ENCODE measurements around the gene PTPN14. TPM values are rescaled to one million over a fixed set of nuclear protein-coding genes. Genes with fewer than 3 reads are reported as not detected.

PTPN14 gene
- total and polyA plus RNA-seq, 8 donors, result 14.9 to 38.0 (median 17.9) TPM

DNA sequence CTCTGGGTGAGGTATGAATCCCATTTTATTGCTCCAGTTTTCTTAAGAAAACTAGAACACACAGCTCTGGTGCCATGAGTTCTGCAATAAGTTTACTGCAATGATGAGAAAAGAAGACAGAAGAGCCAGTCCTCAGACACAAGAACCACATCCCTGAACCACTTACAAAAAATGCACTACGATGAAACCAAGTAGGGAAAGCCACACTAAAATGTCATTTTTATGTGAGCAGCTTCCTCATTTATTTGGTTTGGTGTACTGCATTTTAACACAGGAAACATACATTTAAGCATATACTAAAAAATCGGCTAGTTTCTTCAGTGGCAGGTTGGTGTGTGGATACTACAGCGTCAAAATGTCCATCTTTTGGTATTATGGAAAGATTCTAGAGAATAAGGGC is 95.9 kb downstream of the PTPN14 start:
- Histone ChIP-seq H3K4me1 (peaks cover 0 to 11% of the 10 kb centered on the region in 2 donors), H3K36me3 (no peaks in the 10 kb centered on the region), H3K9me3 (no peaks in the 10 kb centered on the region), H3K27ac (no peak overlapping the region), H3K4me3 (no peak overlapping the region), H3K27me3 (no peaks in the 10 kb centered on the region)
- intact Hi-C loops (cut with DNase I), result no loop called here
- TF ChIP-seq, protein P1, sequence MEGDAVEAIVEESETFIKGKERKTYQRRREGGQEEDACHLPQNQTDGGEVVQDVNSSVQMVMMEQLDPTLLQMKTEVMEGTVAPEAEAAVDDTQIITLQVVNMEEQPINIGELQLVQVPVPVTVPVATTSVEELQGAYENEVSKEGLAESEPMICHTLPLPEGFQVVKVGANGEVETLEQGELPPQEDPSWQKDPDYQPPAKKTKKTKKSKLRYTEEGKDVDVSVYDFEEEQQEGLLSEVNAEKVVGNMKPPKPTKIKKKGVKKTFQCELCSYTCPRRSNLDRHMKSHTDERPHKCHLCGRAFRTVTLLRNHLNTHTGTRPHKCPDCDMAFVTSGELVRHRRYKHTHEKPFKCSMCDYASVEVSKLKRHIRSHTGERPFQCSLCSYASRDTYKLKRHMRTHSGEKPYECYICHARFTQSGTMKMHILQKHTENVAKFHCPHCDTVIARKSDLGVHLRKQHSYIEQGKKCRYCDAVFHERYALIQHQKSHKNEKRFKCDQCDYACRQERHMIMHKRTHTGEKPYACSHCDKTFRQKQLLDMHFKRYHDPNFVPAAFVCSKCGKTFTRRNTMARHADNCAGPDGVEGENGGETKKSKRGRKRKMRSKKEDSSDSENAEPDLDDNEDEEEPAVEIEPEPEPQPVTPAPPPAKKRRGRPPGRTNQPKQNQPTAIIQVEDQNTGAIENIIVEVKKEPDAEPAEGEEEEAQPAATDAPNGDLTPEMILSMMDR (IDR thresholded peaks at IDR 0.05), result no peak
- DNase-seq (no peak), ATAC-seq (no peak)

DNA sequence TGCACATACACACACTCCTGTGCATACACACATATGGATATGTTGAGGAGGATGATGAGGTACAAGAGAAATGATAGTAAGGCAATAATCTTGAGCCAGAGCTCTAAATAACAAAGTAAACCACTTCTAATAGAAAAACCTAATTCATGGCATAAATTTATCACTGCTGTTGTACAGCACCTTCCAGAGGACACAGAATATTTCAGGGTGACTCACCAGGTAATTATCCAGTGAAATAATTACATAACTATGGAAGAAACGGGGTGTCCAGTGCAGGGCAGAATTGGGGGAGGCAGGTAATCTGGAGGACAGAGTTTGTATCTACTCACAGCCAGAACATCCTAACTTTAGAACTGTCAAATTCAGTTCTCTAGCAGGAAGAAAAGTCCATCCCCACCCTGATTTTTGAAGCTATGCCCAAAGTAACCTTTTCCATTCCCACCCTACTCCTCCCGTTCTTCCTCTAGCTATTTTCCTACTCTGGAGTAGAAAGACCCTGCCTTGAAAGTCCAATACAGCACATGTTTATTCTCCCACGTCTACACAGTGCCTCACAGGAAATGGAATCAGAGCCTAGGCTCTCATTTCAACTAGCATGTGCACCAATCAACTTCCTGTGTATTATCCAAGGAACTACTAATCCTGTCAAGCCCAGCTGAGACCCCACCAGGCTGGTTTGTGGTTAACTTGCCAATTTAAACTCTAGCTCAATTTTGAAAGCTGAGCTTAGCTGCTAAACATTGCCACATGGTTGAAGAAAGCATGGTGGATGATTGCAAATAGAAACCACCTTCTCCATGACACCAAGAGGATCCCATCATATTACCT is 96.6 kb downstream of the PTPN14 start:
- TF ChIP-seq, protein P1 (IDR thresholded peaks at IDR 0.05), result no peak
- DNase-seq, result no peak
- Histone ChIP-seq H3K36me3 (no peaks in the 10 kb centered on the region), H3K27me3 (no peaks in the 10 kb centered on the region), H3K9me3 (no peaks in the 10 kb centered on the region), H3K4me3 (no peak overlapping the region), H3K4me1 (peaks cover 0 to 11% of the 10 kb centered on the region in 2 donors), H3K27ac (no peak overlapping the region)
- intact Hi-C loops (cut with DNase I), result no loop called here
- ATAC-seq, result peak; percentile 43

DNA sequence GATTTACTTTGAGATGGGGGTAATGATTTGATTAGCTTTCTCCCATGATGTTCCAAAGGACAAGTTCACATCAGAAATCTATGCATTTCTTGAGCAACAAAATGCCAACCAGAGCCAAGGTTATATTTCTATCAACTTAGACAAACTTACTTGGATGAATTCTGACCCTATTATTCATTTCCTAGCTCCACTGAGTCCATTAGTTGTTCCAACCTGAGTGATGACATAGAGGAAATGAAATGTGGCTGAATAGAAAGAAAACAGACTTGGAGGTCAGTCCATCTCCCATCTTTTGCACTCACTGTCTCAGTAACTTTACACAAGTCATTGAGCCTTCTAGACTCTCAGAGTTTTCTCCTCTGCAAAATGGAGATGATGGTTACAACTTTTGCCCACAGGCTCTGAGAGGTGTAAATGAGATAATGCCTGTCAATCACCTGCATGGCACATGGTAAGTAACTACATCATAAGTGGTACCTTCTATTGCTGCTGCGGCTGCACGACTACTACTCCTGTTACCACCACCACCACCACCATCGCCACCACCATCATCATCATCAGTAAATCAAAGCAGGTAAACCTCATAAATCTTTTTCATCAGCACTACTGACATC is 98.2 kb downstream of the PTPN14 start:
- peaks cover 0 to 11% of the 10 kb centered on the region in 2 donors for H3K4me1 ChIP-seq
- no peaks in the 10 kb centered on the region for H3K36me3 ChIP-seq
- TF ChIP-seq, protein P1 (IDR thresholded peaks at IDR 0.05), result no peak
- H3K4me3 ChIP-seq, result no peak overlapping the region
- no peaks in the 10 kb centered on the region for H3K27me3 ChIP-seq
- no peak for DNase-seq
- ATAC-seq, result no peak
- intact Hi-C loops (cut with DNase I), result no loop called here
- H3K9me3 ChIP-seq, result no peaks in the 10 kb centered on the region
- H3K27ac ChIP-seq, result no peak overlapping the region

DNA sequence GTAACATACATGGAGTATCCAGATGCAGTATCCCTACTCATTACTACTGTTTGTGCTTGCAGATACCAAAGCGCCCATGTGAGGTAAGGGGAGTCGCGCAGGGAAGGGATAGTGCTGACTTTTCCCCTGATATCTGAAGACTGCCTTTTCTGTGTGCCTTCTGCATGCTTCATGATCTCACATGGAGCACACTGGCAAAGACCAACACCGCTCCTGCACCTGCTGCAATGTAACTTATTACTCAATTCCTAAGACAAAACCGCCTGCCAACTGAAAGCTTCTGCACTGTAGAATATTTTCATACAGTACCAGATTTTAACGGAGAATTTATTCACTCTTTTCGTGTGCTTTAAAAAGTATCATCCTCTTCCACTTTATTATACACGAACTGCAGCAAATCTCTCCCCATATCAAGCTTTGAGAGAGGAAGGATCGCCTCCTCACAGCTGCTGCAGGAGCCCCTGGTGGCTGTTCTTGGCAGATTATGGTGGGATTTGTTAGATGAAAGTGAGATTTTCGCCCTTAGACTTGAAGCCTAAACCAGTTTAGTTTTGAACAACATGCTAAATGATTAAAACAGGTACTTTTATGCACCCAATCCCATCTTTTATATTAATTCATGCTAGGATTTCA is 99.1 kb downstream of the PTPN14 start:
- intact Hi-C loops (cut with DNase I), result no loop called here
- DNase-seq (no peak), ATAC-seq (no peak)
- Histone ChIP-seq H3K27me3 (no peaks in the 10 kb centered on the region), H3K4me1 (peaks cover 0 to 11% of the 10 kb centered on the region in 2 donors), H3K4me3 (no peak overlapping the region), H3K27ac (no peak overlapping the region), H3K36me3 (no peaks in the 10 kb centered on the region), H3K9me3 (no peaks in the 10 kb centered on the region)
- TF ChIP-seq, protein P1 (IDR thresholded peaks at IDR 0.05), result no peak

DNA sequence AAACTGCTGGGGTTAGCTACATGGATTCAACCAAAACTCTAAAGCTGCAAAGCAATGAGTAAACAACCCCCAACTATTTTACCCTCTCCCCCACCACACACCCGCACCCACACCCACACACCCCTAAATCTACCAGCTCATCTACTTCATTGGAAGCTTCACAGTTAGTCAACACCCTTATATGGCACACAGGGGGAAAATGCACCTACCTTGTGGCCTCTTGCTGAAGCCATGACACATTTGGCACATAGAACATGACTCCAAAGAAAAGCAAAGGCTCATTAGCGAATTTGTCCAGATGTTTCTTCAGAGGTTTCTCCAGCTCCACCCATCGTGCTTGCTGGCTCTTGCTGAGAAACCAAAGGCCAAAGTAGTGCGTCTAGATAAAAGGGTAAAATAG is 99.8 kb downstream of the PTPN14 start:
- Histone ChIP-seq H3K36me3 (no peaks in the 10 kb centered on the region), H3K27ac (no peak overlapping the region), H3K9me3 (no peaks in the 10 kb centered on the region), H3K4me3 (no peak overlapping the region), H3K4me1 (peaks cover 0 to 11% of the 10 kb centered on the region in 2 donors), H3K27me3 (no peaks in the 10 kb centered on the region)
- TF ChIP-seq, protein P1 (IDR thresholded peaks at IDR 0.05), result no peak
- ATAC-seq (no peak), DNase-seq (no peak)
- intact Hi-C loops (cut with DNase I), result no loop called here
